ENCODE results near the gene UBE3C.
"Not testable (repeated sequence)": the region's sequence is repeated elsewhere in the genome, so short reads cannot be mapped to it uniquely, and the experiment has no call there.

The UBE3C gene

GRCh38 chr7:157239571-157240270 is 101.0 kb downstream of the UBE3C start:
- no peak for DNase-seq (ENCODE audit: low spot score)
- in situ Hi-C loops (cut with MboI; ENCODE audit: low sequenced_read_pairs, unreplicated experiment): no loop called here
- no peak for TF ChIP-seq CTCF (IDR thresholded peaks at IDR 0.05; ENCODE audit: borderline replicate concordance, control extremely low read depth, extremely low read depth, insufficient read depth, missing control alignments)

- no peak for DNase-seq (ENCODE audit: low spot score)
- in situ Hi-C loops (cut with MboI; ENCODE audit: low sequenced_read_pairs, unreplicated experiment): no loop called here
- no peak for TF ChIP-seq CTCF (IDR thresholded peaks at IDR 0.05; ENCODE audit: borderline replicate concordance, control extremely low read depth, extremely low read depth, insufficient read depth, missing control alignments)
Observed at GRCh38 chr7:157241631-157242030, 102.9 kb downstream of the UBE3C start.

- in situ Hi-C loops (cut with MboI; ENCODE audit: low sequenced_read_pairs, unreplicated experiment): no loop called here
- no peak for DNase-seq (ENCODE audit: low spot score)
Observed at GRCh38 chr7:157244516-157245294, 106.0 kb downstream of the UBE3C start.

GRCh38 chr7:157246052-157246451 is 107.3 kb downstream of the UBE3C start:
- DNase-seq (ENCODE audit: low spot score): no peak
- in situ Hi-C loops (cut with MboI; ENCODE audit: low sequenced_read_pairs, unreplicated experiment): no loop called here
- TF ChIP-seq CTCF (IDR thresholded peaks at IDR 0.05; ENCODE audit: borderline replicate concordance, control extremely low read depth, extremely low read depth, insufficient read depth, missing control alignments): no peak

More at GRCh38 chr7:157244516-157245294, 106.0 kb downstream of the UBE3C start:
- TF ChIP-seq CTCF (IDR thresholded peaks at IDR 0.05; ENCODE audit: borderline replicate concordance, control extremely low read depth, extremely low read depth, insufficient read depth, missing control alignments): no peak

- TF ChIP-seq CTCF (IDR thresholded peaks at IDR 0.05; ENCODE audit: borderline replicate concordance, control extremely low read depth, extremely low read depth, insufficient read depth, missing control alignments): no peak
- in situ Hi-C loops (cut with MboI; ENCODE audit: low sequenced_read_pairs, unreplicated experiment): no loop called here
- DNase-seq (ENCODE audit: low spot score): no peak
Observed at GRCh38 chr7:157248659-157249058, 109.9 kb downstream of the UBE3C start.

GRCh38 chr7:157250605-157251228 is 112.0 kb downstream of the UBE3C start:
- peak; percentile 64 for DNase-seq (ENCODE audit: low spot score)
- in situ Hi-C loops (cut with MboI; ENCODE audit: low sequenced_read_pairs, unreplicated experiment): no loop called here
- peak; percentile 72 for TF ChIP-seq CTCF (IDR thresholded peaks at IDR 0.05; ENCODE audit: borderline replicate concordance, control extremely low read depth, extremely low read depth, insufficient read depth, missing control alignments)

GRCh38 chr7:157251817-157252216 is 113.1 kb downstream of the UBE3C start:
- DNase-seq (ENCODE audit: low spot score); in situ Hi-C loops (cut with MboI; ENCODE audit: low sequenced_read_pairs, unreplicated experiment): not testable (repeated sequence)
